ENCODE measurements around the gene TSPAN9. TPM values are rescaled to one million over a fixed set of nuclear protein-coding genes. Genes with fewer than 3 reads are reported as not detected.

The TSPAN9 gene
- polyA plus RNA-seq, 1 of the 3 experiments (the other 2 are of a cell fraction) = 34.9 TPM

DNA sequence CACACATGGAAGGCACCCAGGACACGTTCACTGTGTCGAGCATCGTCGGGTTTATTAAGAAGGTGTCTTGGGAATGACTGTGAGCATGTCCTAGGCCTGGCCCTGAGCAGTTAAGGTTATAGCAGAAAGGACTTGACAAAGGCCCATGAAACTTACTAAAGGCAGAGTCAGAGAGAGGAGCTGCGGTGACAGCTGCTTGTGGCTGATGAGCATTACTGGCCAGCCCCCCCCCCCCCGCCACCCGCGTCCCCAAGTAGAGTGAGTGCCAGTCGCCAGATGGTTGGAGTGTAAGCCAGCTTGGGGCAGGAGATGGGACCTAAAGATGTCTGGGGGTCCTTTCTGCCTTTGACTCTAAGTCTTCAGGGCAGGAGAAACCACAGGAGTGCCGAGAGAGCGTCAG is 169.9 kb downstream of the TSPAN9 start:
- no peaks in the 10 kb centered on the region for H3K9me2 ChIP-seq
- no peak overlapping the region for H3K9ac ChIP-seq
- POLR2A ChIA-PET = no interaction called here
- no peaks in the 10 kb centered on the region for H3F3A ChIP-seq (replicated peaks; ENCODE audit: insufficient read depth)
- H3K9me3 ChIP-seq = no peaks in the 10 kb centered on the region
- H4K20me1 ChIP-seq (ENCODE audit: insufficient read depth) = no peaks in the 10 kb centered on the region
- no peak for TF ChIP-seq SIN3A (IDR thresholded peaks at IDR 0.05; ENCODE audit: borderline replicate concordance, low read depth, low read length)
- no peak for TF ChIP-seq RXRA (IDR thresholded peaks at IDR 0.05; ENCODE audit: borderline replicate concordance, low read depth)
- TF ChIP-seq CTCF (IDR thresholded peaks at IDR 0.05) = no peak
- no peak for TF ChIP-seq RCOR1 (IDR thresholded peaks at IDR 0.05; ENCODE audit: low read length)
- H3K27me3 ChIP-seq (ENCODE audit: insufficient read depth) = no peaks in the 10 kb centered on the region
- H3K36me3 ChIP-seq (replicated peaks in 1 of 2; ENCODE audit: control insufficient read depth in 1 of 2, insufficient read depth in 2 of 2, low read length in 1 of 2) = no peaks in the 10 kb centered on the region
- H3K4me3 ChIP-seq (ENCODE audit: low read depth in 2 of 2, low read length in 1 of 2) = no peak overlapping the region
- no peak overlapping the region for H2AFZ ChIP-seq (ENCODE audit: low read depth)
- no peak overlapping the region for H3K4me2 ChIP-seq
- no peak for DNase-seq
- H3K4me1 ChIP-seq (ENCODE audit: control insufficient read depth in 1 of 2, insufficient read depth in 2 of 2, low read depth in 1 of 2, low read length in 1 of 2) = peaks cover 0 to 11% of the 10 kb centered on the region in 2 experiments; a peak in 2 of 4 replicates
- CTCF ChIA-PET = interaction anchor here (0.7 to 1.3 kb wide), 3 partner anchors 29 to 44 kb away, joined by 3 to 6 read pairs (median 3); no protein-coding TSS in a partner anchor
- H3K79me2 ChIP-seq (ENCODE audit: insufficient read depth) = no peaks in the 10 kb centered on the region
- H3K27ac ChIP-seq (ENCODE audit: low read depth in 2 of 2, low read length in 1 of 2) = no peak overlapping the region
- 51% methylated on average over 10 of the region's 11 CpGs for WGBS (ENCODE audit: low lambda C conversion rate)

- no peaks in the 10 kb centered on the region for H3K9me2 ChIP-seq
- no peaks in the 10 kb centered on the region for H3K36me3 ChIP-seq (replicated peaks in 1 of 2; ENCODE audit: control insufficient read depth in 1 of 2, insufficient read depth in 2 of 2, low read length in 1 of 2)
- H3K4me1 ChIP-seq (ENCODE audit: control insufficient read depth in 1 of 2, insufficient read depth in 2 of 2, low read depth in 1 of 2, low read length in 1 of 2) = peaks cover 0 to 11% of the 10 kb centered on the region in 2 experiments; a peak in 2 of 4 replicates
- ChIA-PET POLR2A (no interaction called here), CTCF (interaction anchor here (0.7 to 1.3 kb wide), 3 partner anchors 28 to 45 kb away, joined by 3 to 6 read pairs (median 3); no protein-coding TSS in a partner anchor)
- no peak overlapping the region for H3K27ac ChIP-seq (ENCODE audit: low read depth in 2 of 2, low read length in 1 of 2)
- DNase-seq = peak; percentile 57
- no peaks in the 10 kb centered on the region for H4K20me1 ChIP-seq (ENCODE audit: insufficient read depth)
- H3K9ac ChIP-seq = no peak overlapping the region
- no peak overlapping the region for H2AFZ ChIP-seq (ENCODE audit: low read depth)
- no peaks in the 10 kb centered on the region for H3K79me2 ChIP-seq (ENCODE audit: insufficient read depth)
- H3K27me3 ChIP-seq (ENCODE audit: insufficient read depth) = no peaks in the 10 kb centered on the region
- no peaks in the 10 kb centered on the region for H3F3A ChIP-seq (replicated peaks; ENCODE audit: insufficient read depth)
- no peak for TF ChIP-seq IRF3 (IDR thresholded peaks at IDR 0.05; ENCODE audit: low read depth, low read length)
- no peak for TF ChIP-seq RAD21 (IDR thresholded peaks at IDR 0.05; ENCODE audit: low read length)
- no peak for TF ChIP-seq MEF2A (IDR thresholded peaks at IDR 0.05; ENCODE audit: borderline replicate concordance, low read depth)
- TF ChIP-seq SMC3 (IDR thresholded peaks at IDR 0.05; ENCODE audit: low read depth, low read length) = no peak
- TF ChIP-seq MXI1 (IDR thresholded peaks at IDR 0.05; ENCODE audit: low read depth, low read length) = no peak
- no peak for TF ChIP-seq EZH2phosphoT487 (IDR thresholded peaks at IDR 0.05; ENCODE audit: borderline replicate concordance, low read depth)
- TF ChIP-seq USF1 (IDR thresholded peaks at IDR 0.05; ENCODE audit: borderline replicate concordance, low read depth) = no peak
- no peak for TF ChIP-seq RCOR1 (IDR thresholded peaks at IDR 0.05; ENCODE audit: low read length)
- no peak for TF ChIP-seq MAX (IDR thresholded peaks at IDR 0.05; ENCODE audit: low read depth)
- H3K4me3 ChIP-seq (ENCODE audit: low read depth in 2 of 2, low read length in 1 of 2) = no peak overlapping the region
- no peaks in the 10 kb centered on the region for H3K9me3 ChIP-seq
- no peak overlapping the region for H3K4me2 ChIP-seq
- 70% methylated on average over 6 of the region's 9 CpGs for WGBS (ENCODE audit: low lambda C conversion rate)
These were observed 170.5 kb downstream of the TSPAN9 start for GRCh38 chr12:3247629-3248161.

Data from SK-N-SH (cell line).